RPMI8226 (cell line): ENCODE data around the gene ACTN4.

ENCODE experiments used
- DNase-seq: peaks from one replicate; pipeline ENCODE4 v3.0.0-alpha.2; 2015

Gene ACTN4

DNA sequence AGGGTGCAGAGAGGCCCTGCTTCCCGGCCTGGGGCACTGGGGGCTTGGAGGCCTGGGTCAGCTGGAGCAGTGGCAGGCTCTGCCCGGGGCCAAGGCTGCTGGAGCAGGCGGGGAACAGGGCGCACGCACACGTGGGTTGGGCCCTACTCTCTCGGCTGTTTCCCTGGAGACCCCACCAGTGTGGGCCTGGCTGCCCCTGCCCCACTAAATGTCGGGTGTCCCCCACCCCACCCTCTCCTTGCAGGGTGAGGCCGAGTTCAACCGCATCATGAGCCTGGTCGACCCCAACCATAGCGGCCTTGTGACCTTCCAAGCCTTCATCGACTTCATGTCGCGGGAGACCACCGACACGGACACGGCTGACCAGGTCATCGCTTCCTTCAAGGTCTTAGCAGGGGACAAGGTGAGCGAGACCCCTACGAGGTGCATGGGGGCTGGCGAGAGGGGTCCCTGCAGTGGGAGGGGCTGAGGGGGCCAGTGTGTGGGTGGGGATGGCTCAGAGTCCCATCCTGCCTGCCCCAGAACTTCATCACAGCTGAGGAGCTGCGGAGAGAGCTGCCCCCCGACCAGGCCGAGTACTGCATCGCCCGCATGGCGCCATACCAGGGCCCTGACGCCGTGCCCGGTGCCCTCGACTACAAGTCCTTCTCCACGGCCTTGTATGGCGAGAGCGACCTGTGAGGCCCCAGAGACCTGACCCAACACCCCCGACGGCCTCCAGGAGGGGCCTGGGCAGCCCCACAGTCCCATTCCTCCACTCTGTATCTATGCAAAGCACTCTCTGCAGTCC is 81.5 kb downstream of the ACTN4 start:
- no peak for DNase-seq

DNA sequence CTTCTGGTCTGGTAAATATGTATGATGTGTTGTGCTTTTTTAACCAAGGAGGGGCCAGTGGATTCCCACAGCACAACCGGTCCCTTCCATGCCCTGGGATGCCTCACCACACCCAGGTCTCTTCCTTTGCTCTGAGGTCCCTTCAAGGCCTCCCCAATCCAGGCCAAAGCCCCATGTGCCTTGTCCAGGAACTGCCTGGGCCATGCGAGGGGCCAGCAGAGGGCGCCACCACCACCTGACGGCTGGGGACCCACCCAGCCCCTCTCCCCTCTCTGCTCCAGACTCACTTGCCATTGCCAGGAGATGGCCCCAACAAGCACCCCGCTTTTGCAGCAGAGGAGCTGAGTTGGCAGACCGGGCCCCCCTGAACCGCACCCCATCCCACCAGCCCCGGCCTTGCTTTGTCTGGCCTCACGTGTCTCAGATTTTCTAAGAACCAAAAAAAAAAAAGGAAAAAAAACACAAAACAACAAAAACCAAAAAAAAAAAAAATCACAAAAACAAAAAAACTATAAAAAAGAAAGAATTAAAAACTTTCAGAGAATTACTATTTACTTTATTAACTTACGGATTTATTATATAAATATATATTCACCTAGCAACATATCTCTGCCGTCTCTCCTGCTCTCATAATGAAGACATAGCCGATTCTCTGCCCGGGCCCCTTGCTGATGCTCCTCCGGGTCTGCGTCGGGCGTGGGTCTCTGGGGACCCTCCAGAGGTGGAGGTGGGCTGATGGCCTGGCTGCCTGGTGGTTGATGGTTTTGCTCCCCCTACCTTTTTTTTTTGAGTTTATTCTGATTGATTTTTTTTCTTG is 82.4 kb downstream of the ACTN4 start:
- peak; percentile 62 for DNase-seq

DNA sequence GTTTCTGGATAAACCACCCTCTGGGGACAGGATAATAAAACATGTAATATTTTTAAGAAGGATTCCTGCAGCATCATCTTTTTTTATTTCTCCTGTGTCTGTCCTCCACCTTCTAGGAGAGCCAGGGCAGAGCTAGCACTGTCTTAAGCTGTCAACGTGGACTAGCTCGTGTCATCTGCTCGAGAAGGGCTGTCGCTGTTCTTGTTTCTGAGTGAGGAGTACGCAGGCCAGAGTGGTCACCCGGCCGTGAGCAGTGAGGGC is 83.0 kb downstream of the ACTN4 start:
- DNase-seq: no peak

- DNase-seq: no peak
Measured at GRCh38 chr19:38730731-38731589, 83.5 kb downstream of the ACTN4 start.

GRCh38 chr19:38731654-38732301 is 84.3 kb downstream of the ACTN4 start:
- no peak for DNase-seq

DNA sequence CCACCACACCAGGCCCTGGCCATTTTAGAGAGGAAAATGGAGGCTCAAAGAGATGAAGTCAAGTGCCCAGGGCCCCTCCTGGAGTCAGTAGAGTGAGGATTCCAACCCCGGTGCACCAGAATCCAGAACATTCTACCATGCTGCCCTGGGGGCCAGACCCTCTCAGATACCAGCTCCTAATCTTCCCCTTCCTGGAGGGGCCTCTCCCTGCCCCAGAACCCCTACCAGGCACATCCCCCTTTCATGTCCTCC is 85.7 kb downstream of the ACTN4 start:
- DNase-seq: no peak

- no peak for DNase-seq
Measured at GRCh38 chr19:38733493-38734175, 86.2 kb downstream of the ACTN4 start.

- no peak for DNase-seq
Measured at GRCh38 chr19:38734176-38734425, 86.7 kb downstream of the ACTN4 start.

DNA sequence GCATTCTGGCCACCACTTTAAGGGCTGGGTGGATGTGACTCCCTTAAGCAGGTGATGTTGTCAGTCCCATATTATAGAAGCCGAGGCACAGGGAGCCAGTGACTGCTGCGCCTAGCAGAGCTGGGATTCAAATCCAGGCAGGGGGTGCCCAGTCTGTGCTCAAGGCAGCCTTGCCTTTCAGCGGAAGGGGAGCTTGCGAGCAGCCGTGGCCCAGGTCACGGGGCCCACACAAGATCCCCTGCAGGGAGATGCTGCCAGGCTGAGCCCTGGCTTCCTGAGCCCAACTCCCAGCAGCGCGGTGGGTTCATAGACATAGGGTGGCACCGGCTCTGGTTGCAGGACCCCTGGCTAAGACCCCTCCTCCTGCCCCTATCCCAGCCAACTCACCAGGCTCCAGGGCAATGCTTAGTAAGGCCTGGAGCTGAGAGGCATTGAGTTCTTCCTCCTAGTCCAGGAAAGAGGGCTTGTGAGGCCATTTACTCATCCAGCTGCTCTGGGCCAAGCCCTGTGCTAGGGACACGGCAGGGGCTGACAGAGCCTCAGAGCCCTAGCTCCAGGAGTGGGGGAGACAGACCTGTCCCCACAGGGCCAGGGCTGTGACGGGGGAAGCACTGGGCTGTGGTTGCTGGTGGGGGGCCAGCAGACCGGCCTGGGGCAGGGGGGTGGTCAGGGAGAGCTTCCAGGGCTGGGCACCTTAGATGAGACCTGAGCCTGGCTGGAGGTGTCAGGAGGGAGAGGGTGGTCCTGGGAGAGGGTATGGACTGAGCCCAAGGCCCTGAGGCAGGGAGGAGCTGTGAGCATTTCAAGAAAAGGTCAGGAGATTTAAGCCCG is 87.2 kb downstream of the ACTN4 start:
- peak; percentile 43 for DNase-seq

- DNase-seq: peak; percentile 25
Measured at GRCh38 chr19:38735257-38735686, 87.8 kb downstream of the ACTN4 start.

GRCh38 chr19:38736036-38736412 is 88.6 kb downstream of the ACTN4 start:
- peak; percentile 57 for DNase-seq

DNA sequence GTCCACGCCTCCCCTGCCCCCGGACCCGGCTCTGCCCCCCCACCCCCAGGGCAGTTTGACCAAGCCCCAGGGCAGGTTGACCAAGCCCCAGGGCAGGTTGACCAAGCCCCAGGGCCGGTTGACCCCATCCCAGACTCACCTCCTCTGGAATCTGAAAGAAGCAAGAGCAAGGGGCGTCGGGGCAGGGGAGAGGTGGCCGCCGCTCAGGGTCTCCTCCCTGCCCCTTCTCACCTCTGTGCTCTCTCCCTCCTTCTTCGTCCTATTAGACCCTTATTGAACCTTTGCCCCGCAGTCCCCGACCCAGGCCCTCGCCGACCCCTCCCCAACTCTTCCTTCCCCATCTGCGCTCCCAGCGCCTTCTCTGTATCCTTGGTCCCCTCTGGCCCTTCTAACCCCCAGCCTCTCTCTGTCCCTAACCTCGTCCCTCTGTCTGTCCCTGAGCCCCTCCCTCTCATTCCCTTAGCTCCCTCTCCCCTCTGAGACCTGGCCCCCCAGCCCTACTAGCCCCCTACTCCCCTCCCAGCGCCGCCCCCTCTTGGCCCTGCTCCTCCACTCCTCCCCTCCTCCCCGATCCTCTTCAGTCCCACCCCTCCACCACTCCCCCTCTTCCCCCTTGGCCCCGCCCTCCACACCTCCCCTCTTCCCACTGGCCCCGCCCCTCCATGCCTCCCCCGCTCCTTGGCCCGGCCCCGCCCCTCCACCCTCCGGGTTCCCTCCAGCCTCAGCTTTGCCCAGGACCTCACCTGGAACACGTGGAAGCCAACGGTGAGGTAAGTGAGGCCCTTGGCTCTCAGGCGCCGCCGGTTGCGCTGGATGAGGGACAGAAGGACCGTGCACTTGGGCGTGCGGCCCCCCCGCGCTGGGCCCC is 89.2 kb downstream of the ACTN4 start:
- DNase-seq: peak; percentile 58

DNA sequence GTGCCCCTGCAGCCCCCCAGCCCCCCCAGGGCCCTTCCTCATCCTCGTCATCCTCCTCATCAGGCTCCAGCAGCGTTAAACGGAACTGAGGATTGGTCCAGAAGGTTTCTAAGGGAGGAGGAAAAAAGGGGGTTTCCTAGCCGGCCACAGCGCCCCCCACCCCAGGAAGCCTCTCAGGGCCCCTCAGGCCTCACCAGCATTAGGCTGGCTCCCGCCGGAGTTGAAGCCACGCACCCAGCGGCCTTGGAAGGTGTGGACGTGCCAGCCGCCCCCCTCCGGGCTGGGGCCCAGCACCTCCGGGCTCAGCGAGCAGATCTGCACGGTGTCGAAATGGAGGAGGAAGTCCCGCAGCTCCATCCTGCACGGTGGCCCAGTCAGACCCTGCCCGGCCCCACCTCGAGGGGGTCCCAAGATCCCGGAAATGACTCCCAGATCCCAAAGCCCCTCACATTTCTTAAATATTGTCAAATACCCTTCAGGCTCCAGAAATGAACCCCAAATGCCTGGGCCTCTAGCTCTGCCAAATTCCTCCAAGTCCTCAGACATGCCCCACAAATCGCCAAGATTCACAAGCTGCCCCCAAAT is 89.9 kb downstream of the ACTN4 start:
- DNase-seq: no peak

DNA sequence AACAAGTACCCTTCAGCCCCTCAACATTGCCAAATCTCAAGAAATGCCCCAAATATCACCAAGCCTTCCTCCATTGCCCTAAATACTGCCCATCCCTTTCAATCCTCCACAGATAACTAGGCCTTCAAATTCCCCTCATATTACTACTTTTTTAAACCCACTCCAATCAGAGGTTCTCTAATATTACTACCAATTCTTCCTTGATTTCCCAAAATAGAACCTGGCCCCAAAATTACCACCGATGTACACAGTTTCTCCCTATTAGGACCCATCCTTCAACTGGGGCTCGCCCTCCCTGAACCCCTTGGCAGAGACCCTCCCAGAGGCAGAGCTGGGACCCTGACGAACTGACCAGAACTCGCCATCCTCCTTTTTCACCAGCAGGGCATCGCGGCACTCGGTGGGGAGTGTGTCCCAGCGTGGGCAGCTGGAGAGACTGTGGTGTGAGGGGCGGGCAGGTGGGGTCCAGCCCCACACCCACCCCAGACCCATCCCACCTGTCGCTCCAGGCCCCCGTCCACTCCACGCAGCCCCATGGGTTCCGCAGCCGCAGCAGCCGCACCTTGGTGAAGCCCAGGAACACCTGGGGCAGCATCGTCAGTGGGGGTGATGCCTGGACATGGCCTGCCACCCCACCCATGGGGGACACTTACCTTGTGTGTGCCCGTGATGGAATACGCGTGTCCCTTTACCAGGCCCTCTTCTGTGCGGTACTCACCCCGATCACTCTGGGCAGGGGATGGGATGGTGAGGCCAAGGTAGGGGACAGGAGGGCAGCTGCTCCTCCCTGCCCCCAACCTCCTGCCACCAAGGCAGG is 90.7 kb downstream of the ACTN4 start:
- no peak for DNase-seq

- DNase-seq: no peak
Measured at GRCh38 chr19:38739440-38740256, 92.2 kb downstream of the ACTN4 start.

DNA sequence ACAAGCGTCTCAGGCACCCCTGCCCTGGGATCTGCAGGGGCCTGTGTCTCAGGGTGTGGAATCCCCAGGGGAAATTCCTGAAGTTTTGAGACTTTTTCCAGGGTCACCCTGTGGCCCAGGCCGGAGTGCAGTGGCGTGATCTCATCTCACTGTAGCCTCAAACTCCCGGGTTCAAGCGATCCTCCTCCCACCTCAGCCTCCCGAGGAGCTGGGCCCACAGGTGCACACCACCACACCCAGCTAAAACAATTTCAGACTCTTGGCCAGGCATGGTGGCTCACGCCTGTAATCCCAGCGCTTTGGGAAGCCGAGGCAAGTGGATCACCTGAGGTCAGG is 92.8 kb downstream of the ACTN4 start:
- DNase-seq: no peak

- no peak for DNase-seq
Measured at GRCh38 chr19:38740932-38741331, 93.5 kb downstream of the ACTN4 start.

DNA sequence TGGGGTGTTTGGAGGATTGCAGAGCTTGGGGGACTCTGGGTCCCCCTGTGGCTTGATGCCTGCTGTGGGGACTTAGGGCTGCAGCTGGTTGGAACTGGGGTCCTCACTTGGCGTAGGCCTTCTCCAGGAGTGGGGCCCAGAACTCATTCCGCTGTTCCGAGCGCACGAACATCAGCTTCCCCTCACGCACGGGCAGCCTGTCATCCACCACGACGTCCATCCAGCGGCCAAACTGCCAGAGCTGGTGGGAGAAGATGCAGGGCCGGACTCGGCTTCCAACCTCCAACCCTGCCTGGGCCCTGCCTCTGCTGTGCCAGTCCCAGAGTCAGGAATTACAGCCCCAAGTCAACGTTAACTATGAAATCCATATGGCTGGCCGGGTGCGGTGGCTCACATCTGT is 94.2 kb downstream of the ACTN4 start:
- DNase-seq: no peak

DNA sequence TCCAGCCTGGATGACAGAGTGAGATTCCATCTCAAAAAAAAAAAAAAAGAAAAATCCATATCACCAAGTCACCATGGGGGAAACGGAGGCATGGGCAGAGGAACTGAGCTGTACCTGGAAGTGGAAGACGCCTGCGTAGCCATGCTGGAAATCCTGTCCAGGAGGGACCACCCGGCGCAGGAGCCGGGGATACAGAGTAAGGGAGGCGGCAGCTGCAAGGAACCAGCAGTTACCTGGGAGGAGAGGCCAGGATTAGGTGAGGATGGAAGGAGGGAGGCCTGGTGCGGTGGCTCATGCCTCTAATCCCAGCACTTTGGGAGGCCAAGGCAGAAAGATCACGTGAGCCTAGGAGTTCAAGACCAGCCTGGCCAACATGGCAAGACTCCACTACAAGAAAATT is 94.8 kb downstream of the ACTN4 start:
- DNase-seq: no peak
